ENCODE data around the gene ADGRB3.

The ADGRB3 gene

DNA sequence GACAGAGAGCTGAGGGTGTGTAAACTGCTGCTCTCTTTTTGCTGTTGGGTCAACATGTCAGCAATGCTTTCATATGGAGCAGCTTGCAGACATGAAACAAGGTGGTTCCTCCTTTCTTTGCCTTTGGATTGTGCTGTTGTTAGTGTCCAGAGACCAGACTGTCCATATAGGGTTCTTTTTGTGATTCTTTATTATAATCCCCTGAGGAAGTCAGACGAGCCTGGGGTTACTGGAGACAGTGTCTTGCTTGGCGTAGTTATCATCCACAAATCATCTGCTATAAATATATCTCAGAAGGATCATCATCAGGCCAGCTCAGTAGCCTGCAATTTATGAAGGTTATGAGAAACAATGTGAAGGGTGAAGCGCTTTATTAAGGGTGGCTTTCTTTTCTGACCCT lies 2.3 kb upstream of the ADGRB3 start:
- Histone ChIP-seq H3K27me3 (ENCODE audit: insufficient read depth, low read depth, severe bottlenecking) (no peaks in the 10 kb centered on the region), H3K36me3 (no peaks in the 10 kb centered on the region), H3K4me3 (ENCODE audit: low read depth, low read length) (no peak overlapping the region), H3K27ac (no peak overlapping the region), H3K9me3 (ENCODE audit: severe bottlenecking) (no peaks in the 10 kb centered on the region)
- DNase-seq, result no peak
- TF ChIP-seq, protein P1, sequence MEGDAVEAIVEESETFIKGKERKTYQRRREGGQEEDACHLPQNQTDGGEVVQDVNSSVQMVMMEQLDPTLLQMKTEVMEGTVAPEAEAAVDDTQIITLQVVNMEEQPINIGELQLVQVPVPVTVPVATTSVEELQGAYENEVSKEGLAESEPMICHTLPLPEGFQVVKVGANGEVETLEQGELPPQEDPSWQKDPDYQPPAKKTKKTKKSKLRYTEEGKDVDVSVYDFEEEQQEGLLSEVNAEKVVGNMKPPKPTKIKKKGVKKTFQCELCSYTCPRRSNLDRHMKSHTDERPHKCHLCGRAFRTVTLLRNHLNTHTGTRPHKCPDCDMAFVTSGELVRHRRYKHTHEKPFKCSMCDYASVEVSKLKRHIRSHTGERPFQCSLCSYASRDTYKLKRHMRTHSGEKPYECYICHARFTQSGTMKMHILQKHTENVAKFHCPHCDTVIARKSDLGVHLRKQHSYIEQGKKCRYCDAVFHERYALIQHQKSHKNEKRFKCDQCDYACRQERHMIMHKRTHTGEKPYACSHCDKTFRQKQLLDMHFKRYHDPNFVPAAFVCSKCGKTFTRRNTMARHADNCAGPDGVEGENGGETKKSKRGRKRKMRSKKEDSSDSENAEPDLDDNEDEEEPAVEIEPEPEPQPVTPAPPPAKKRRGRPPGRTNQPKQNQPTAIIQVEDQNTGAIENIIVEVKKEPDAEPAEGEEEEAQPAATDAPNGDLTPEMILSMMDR (IDR thresholded peaks at IDR 0.05; ENCODE audit: low read depth, low read length), result no peak

DNA sequence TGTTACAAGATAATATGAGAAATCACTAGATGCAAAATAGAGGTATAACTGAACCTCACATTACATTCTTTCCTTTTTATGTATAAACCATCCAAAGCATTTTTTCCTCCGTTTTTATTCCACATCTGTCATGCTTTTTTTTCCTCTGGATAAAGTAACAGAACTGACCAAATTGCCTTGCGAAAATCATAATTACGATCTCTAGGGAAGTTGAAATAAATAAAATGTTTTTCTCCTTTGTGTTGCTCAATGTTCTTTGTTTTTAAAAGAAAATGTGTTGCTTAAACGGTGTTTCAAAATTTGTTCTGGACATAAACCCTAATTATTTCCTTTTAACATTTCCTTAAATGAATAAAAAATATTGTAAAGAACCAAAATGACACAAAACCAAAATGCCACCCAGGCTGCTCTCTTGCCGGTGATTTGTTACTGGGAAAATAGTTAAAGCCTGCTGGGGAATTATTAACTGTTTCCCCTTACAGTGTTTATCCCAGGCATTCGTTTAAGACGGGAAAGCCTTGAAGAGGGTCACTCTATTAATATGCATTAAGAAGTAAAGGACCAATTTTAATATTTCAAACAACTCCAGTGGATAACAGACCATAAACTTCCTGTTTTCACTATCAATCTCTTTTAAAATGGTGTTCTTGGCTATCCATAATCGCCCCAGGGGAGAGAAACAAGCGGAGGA lies 1.7 kb upstream of the ADGRB3 start:
- H3K27me3 ChIP-seq (ENCODE audit: insufficient read depth, low read depth, severe bottlenecking), result no peaks in the 10 kb centered on the region
- H3K27ac ChIP-seq, result no peak overlapping the region
- H3K4me3 ChIP-seq (ENCODE audit: low read depth, low read length), result peak overlapping the region; percentile 55

DNA sequence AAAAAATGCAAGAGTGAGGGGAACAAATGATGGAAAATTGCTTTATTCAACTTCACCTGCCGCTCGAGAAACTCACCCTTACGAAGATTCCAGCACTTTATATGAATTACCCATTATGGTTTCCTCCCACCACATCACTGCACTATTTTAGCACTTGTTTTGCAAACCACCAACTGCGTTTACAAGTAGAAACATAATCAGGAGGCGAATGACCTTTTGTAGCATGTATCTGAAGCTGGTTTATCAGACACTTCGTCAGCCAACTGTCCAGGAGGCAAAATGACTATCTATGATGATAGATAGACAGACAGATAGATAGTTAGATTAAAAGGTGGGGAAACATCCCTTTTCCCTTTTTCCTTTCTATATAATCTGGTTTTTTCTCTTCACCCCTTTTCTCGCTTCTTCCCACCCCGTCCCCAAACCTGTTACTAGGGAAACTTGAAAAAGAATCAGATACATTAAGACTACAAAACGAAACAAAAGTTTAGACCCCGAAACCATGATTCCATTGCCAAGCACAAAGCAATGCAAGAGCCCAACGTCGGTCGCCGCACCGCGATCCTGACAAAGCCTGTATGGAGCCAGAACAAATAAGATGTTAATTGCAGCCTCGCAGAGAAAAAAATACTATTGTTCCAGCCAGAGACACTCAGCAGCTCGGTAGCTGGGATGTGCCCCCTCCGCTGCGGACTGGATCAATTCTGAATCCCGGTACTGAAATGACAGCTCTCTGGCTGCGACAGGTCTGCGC lies 933 bp upstream of the ADGRB3 start:
- TF ChIP-seq, protein P1 (IDR thresholded peaks at IDR 0.05; ENCODE audit: low read depth, low read length), result no peak
- Histone ChIP-seq H3K36me3 (no peaks in the 10 kb centered on the region), H3K9me3 (ENCODE audit: severe bottlenecking) (no peaks in the 10 kb centered on the region), H3K27me3 (ENCODE audit: insufficient read depth, low read depth, severe bottlenecking) (no peaks in the 10 kb centered on the region), H3K4me3 (ENCODE audit: low read depth, low read length) (peak overlapping the region; percentile 55), H3K27ac (peak overlapping the region; percentile 79)
- no peak for DNase-seq

More for the DNA sequence above, 1.7 kb upstream of the ADGRB3 start:
- Histone ChIP-seq H3K9me3 (ENCODE audit: severe bottlenecking) (no peaks in the 10 kb centered on the region), H3K36me3 (no peaks in the 10 kb centered on the region)
- TF ChIP-seq, protein P1 (IDR thresholded peaks at IDR 0.05; ENCODE audit: low read depth, low read length), result no peak
- no peak for DNase-seq

DNA sequence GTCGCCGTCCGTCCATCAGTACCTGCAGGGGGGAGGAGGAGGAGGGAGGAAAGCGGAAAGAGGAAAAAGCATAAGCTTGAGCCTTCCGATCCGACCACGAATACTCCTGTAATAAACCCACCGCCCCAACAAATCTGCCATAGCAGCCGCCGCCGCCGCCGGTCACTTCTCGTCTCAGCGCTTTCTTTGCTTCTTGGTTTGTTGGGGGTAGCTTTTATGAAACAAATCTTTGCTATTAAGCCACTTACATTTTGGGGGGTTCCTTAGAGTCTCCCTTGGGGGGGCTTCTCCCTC lies 277 bp downstream of the ADGRB3 start:
- peak overlapping the region; percentile 62 for H3K27ac ChIP-seq
- TF ChIP-seq, protein P1 (IDR thresholded peaks at IDR 0.05; ENCODE audit: low read depth, low read length), result no peak
- DNase-seq, result no peak

DNA sequence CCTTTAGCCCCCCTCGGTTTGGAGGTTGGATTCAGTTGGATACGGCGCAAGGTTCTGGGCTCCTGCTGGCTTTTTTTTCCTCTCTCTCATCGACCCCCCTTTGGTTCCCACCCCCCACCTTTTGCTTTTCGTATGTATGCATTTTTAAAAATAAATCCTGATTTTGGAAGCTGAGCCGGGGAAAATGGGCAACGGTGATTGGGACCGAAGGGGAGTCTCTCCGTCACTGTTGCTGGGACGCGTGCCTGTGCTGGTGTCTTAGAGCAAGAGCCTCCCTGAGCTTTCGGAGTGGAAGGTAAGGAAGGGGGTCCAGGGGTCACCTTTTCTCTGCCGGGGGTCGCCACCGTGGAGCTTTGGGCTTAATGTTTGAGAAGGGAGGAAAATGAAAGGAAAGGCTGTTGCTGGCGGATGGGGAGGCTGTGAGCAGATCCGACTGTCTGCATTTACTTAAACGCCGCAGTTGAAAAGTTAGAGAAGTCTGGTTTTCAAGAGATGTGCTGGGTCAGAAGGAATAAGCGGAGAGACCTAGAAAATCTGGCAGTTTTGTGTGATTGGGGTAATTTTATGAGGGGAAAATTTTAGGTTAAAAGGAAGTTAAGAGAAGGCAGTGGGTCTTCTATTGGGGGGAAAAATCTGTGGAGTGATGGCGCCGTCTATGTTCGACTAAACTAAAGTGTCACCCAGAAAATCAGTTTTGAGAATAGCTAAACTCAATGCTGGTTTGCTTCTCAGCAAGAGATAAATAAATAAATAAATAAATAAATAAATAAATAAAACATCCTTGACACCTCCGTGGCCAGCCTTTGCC lies 828 bp downstream of the ADGRB3 start:
- Histone ChIP-seq H3K27me3 (ENCODE audit: insufficient read depth, low read depth, severe bottlenecking) (no peaks in the 10 kb centered on the region), H3K9me3 (ENCODE audit: severe bottlenecking) (no peaks in the 10 kb centered on the region), H3K27ac (peak overlapping the region; percentile 62), H3K4me3 (ENCODE audit: low read depth, low read length) (peak overlapping the region; percentile 94), H3K36me3 (no peaks in the 10 kb centered on the region)
- DNase-seq, result peak; percentile 42
- TF ChIP-seq, protein P1 (IDR thresholded peaks at IDR 0.05; ENCODE audit: low read depth, low read length), result no peak

More for the DNA sequence above, 277 bp downstream of the ADGRB3 start:
- Histone ChIP-seq H3K27me3 (ENCODE audit: insufficient read depth, low read depth, severe bottlenecking) (no peaks in the 10 kb centered on the region), H3K4me3 (ENCODE audit: low read depth, low read length) (peak overlapping the region; percentile 94), H3K9me3 (ENCODE audit: severe bottlenecking) (no peaks in the 10 kb centered on the region), H3K36me3 (no peaks in the 10 kb centered on the region)
